GM12872 (cell line): ENCODE data around the gene SELENOP.

Source experiments
- CTCF ChIP-seq: IDR thresholded peaks from 3 replicates; pipeline ENCODE4 v1.5.1; 2011; ENCODE audit warnings: low read depth, mild to moderate bottlenecking, low read length, moderate library complexity; ENCODE audit not compliant: insufficient read depth

SELENOP gene

GRCh38 chr5:42761791-42762190, 49.9 kb downstream of the SELENOP start:
- TF ChIP-seq CTCF = no peak

GRCh38 chr5:42760426-42760825, 51.3 kb downstream of the SELENOP start:
- no peak for TF ChIP-seq CTCF

- TF ChIP-seq CTCF = no peak
These were observed 52.2 kb downstream of the SELENOP start for GRCh38 chr5:42759456-42759855.

GRCh38 chr5:42756606-42757601, 54.8 kb downstream of the SELENOP start, which contains the start of gene CCDC152:
Gene CCDC152, plus strand, starts transcription at chr5:42756818. Its CDS starts 2,304 bp downstream, at chr5:42759122.
- no peak for TF ChIP-seq CTCF

- no peak for TF ChIP-seq CTCF
These were observed 58.6 kb downstream of the SELENOP start for GRCh38 chr5:42753099-42753498.

GRCh38 chr5:42751044-42751443, 60.6 kb downstream of the SELENOP start:
- TF ChIP-seq CTCF = no peak

- TF ChIP-seq CTCF = no peak
These were observed 61.2 kb downstream of the SELENOP start for GRCh38 chr5:42750507-42750906.
